Lower leg skin (tissue), 4 donors: ENCODE data around the gene WASHC1. TPM values are rescaled to one million over a fixed set of nuclear protein-coding genes. Genes with fewer than 3 reads are reported as not detected.
"Not testable (repeated sequence)": the region's sequence is repeated elsewhere in the genome, so short reads cannot be mapped to it uniquely, and the experiment has no call there.

Experiments used
- DNase-seq, 2 donors: peaks; one replicate each; pipeline ENCODE4 v3.0.0-alpha.2; 2019; ENCODE audit warnings: low spot score in 2 of 2
- H3K4me3 ChIP-seq: fragments of 200-600 bp; sonication (generic); 2 replicates; pipeline ENCODE4 v1.5.1; 2017; ENCODE audit warnings: mild to moderate bottlenecking, low read depth; ENCODE audit not compliant: poor library complexity, severe bottlenecking
- WGBS, 2 donors: methylation state at CpG; one replicate each; pipeline ENCODE4 v1.1.5; 2018; 5-methylcytosine and 5-hydroxymethylcytosine counted together
- intact Hi-C: fragments of 100-400 bp; cut with DNase I; formaldehyde crosslinking; loops from one replicate; pipeline ENCODE4 v1.15.0; 2023; ENCODE audit warnings: low total_unique reads
- total RNA-seq, 4 donors: library from RNA; depleted of rRNA; stranded (reverse); fragments of >200 nt; gene quantifications; one replicate each; pipeline ENCODE4 v1.1.0, GENCODE V29; 2016

Gene WASHC1
- total RNA-seq, 4 donors from 2014 or later = 7.6 to 16.2 (median 8.4) TPM

GRCh38 chr9:43116-43515 lies 13.9 kb upstream of the WASHC1 start:
- DNase-seq, intact Hi-C loops, H3K4me3 ChIP-seq: not testable (repeated sequence)
- WGBS, 2 donors = no CpG with 5 or more reads among the region's 3 CpGs

- intact Hi-C loops, H3K4me3 ChIP-seq: not testable (repeated sequence)
- 90 to 91% methylated on average over 2 of the region's 2 CpGs for WGBS, 2 donors
- DNase-seq = peak in 1 of 2 donors; percentile 49
These were observed 12.6 kb upstream of the WASHC1 start for GRCh38 chr9:41819-42218.

- intact Hi-C loops, H3K4me3 ChIP-seq: not testable (repeated sequence)
- 59 to 73% methylated on average over 5 to 8 of the region's 9 CpGs for WGBS, 2 donors
- peak in 1 of 2 donors; percentile 70 for DNase-seq
These were observed 12.0 kb upstream of the WASHC1 start for GRCh38 chr9:41261-41676.

DNA sequence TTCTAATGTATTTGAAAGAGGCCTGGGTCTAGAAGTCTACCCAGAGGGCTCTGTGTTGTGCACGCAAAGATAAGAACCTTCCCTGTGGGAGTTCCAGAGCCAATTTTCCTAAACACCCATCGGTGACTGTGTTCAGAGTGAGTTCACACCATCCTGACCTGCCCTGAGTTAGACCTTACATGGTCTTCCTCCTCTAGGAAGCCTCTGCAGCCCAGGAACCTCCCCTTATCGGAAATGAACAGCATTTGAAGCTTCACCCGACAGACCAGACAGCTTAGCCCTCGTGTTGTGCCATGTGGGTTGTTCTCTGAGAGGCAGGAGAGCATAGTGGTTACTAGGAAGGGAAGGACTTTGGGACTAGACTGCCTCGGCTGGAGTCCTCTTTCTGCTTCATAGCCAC lies 3.1 kb upstream of the WASHC1 start:
- intact Hi-C loops, DNase-seq, H3K4me3 ChIP-seq: not testable (repeated sequence)
- WGBS, 2 donors = 72% methylated on average over 4 of the region's 6 CpGs; no CpG with 5 or more reads in 1 of the 2 donors

DNA sequence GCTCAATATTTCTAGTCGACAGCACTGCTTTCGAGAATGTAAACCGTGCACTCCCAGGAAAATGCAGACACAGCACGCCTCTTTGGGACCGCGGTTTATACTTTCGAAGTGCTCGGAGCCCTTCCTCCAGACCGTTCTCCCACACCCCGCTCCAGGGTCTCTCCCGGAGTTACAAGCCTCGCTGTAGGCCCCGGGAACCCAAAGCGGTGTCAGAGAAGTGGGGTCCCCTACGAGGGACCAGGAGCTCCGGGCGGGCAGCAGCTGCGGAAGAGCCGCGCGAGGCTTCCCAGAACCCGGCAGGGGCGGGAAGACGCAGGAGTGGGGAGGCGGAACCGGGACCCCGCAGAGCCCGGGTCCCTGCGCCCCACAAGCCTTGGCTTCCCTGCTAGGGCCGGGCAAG lies 481 bp downstream of the WASHC1 start:
- intact Hi-C loops, H3K4me3 ChIP-seq, DNase-seq: not testable (repeated sequence)
- WGBS, 2 donors = 0% methylated on average over 7 of the region's 30 CpGs; no CpG with 5 or more reads in 1 of the 2 donors

DNA sequence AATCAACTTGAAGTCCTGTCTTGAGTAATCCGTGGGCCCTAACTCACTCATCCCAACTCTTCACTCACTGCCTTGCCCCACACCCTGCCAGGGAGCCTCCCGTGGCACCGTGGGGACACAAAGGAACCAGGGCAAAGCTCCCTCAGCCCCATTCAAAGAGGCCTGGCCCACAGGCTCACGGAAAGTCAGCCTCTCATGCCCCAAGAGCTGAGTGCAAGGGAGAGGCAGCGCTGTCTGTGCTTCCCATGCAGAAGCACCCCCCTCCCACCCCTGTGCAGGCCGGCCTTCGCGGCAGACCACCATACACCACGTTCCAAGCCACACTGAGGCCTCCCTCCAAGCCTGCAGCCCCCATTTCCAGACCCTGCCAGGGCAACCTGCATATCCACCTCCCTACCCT lies 7.6 kb downstream of the WASHC1 start:
- H3K4me3 ChIP-seq, intact Hi-C loops: not testable (repeated sequence)
- no CpG with 5 or more reads among the region's 9 CpGs for WGBS, 2 donors
- peak in 1 of 2 donors; percentile 59 for DNase-seq

DNA sequence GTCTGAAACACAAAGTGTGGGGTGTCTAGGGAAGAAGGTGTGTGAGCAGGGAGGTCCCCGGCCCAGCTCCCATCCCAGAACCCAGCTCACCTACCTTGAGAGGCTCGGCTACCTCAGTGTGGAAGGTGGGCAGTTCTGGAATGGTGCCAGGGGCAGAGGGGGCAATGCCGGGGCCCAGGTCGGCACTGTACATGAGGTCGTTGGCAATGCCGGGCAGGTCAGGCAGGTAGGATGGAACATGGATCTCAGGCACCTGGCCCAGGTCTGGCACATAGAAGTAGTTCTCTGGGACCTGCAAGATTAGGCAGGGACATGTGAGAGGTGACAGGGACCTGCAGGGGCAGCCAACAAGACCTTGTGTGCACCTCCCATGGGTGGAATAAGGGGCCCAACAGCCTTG lies 12.4 kb downstream of the WASHC1 start:
- 79% methylated on average over 4 of the region's 6 CpGs; no CpG with 5 or more reads in 1 of the 2 donors for WGBS, 2 donors
- H3K4me3 ChIP-seq, intact Hi-C loops: not testable (repeated sequence)
- DNase-seq = peak in 1 of 2 donors; percentile 83

GRCh38 chr9:14129-14809 lies 15.0 kb downstream of the WASHC1 start:
- DNase-seq = peak in 1 of 2 donors; percentile 85
- 59 to 69% methylated on average over 6 to 7 of the region's 10 CpGs for WGBS, 2 donors
- H3K4me3 ChIP-seq, intact Hi-C loops: not testable (repeated sequence)

DNA sequence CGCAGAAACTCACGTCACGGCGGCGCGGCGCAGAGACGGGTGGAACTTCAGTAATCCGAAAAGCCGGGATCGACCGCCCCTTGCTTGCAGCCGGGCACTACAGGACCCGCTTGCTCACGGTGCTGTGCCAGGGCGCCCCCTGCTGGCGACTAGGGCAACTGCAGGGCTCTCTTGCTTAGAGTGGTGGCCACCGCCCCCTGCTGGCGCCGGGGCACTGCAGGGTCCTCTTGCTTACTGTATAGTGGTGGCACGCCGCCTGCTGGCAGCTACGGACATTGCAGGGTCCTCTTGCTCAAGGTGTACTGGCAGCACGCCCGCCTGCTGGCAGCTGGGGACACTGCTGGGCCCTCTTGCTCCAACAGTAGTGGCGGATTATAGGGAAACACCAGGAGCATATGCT lies 18.1 kb downstream of the WASHC1 start:
- H3K4me3 ChIP-seq, intact Hi-C loops: not testable (repeated sequence)
- DNase-seq = peak in 1 of 2 donors; percentile 90
- WGBS, 2 donors = 42 to 90% methylated on average over 6 to 10 of the region's 26 CpGs

- WGBS, 2 donors = 67 to 80% methylated on average over 12 to 32 of the region's 41 CpGs
- intact Hi-C loops = not testable (repeated sequence)
- peak in 1 of 2 donors; percentile 87 for DNase-seq
These were observed 18.6 kb downstream of the WASHC1 start for GRCh38 chr9:10653-11053.

DNA sequence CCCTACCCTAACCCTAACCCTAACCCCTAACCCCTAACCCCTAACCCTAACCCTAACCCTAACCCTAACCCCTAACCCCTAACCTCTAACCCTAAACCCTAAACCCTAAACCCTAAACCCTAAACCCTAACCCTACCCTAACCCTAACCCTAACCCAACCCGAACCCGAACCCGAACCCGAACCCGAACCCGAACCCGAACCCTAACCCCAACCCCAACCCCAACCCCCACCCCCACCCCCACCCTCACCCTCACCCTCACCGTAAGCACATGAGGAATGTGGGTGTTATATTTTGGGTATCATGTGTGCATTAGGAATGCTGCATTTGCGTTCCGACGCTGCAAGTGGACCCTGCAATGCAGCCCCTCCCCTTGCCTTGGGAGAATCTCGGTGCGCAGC lies 19.0 kb downstream of the WASHC1 start:
- WGBS, 2 donors = 86 to 93% methylated on average over 2 to 5 of the region's 13 CpGs
- DNase-seq = peak in 1 of 2 donors; percentile 61
- H3K4me3 ChIP-seq, intact Hi-C loops: not testable (repeated sequence)

More at GRCh38 chr9:10653-11053, 18.6 kb downstream of the WASHC1 start:
- H3K4me3 ChIP-seq = not testable (repeated sequence)

Other genes with a start within 250 kb of the WASHC1 start
- under 1 TPM in 1 of 4 donors, not detected in 3; 0.91 TPM for gene FOXD4, start 89.0 kb upstream of the WASHC1 start, total RNA-seq
- 10 to 100 TPM; 26.8 to 37.2 (median 31.8) TPM for gene ZNG1A, start 149.6 kb upstream of the WASHC1 start, total RNA-seq
- gene DOCK8, start 185.4 kb upstream of the WASHC1 start, total RNA-seq = 10 to 100 TPM in 2 of 4 donors, 1 to 10 TPM in 2; 5.1 to 15.1 (median 8.4) TPM